Adrenal gland (tissue), 5 donors: ENCODE results near the gene DCDC2C.

Source experiments
- POLR2A ChIP-seq, 2 donors: fragments of 450-650 bp; IDR thresholded peaks; one replicate each; pipeline ENCODE4 v1.6.1; 2017; ENCODE audit warnings: antibody characterized with exemption in 2 of 2, mild to moderate bottlenecking in 2 of 2, moderate library complexity in 1 of 2
- TF ChIP-seq, protein P1 (sequence below), 6 experiments: fragments of 450-650 bp in 4 of 6; fragments of 200-600 bp in 2 of 6; sonication (generic) in 1 of 6; IDR thresholded peaks; 1 replicate in 5 of 6; 2 replicates in 1 of 6; pipeline versions ENCODE4 v1.5.1 to v1.8.0; 2016 to 2021; ENCODE audit warnings: antibody characterized with exemption in 6 of 6, mild to moderate bottlenecking in 2 of 6, moderate library complexity in 1 of 6
- donor health status: DM: no; HTN: no; CAD: no.

DNA sequence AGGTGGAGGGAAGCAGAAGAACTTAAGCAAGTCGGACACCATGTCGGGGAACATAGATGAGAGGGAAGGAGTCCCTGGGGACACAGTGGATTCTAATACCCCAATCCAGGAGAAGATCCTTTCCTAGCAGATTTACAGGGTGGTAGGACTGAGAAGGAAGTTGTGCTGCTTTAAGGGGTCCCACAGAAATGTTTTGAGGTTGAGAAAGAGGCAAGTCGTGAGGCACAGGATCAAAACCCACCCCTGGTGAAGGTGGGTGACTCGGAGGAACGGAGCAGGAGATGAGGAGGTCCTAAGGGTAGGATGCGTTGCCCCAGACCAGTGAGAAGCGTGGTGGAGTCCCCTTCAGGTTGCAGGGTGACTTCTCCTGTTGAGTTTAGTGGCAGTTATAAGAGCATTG is 32.7 kb downstream of the DCDC2C start:
- TF ChIP-seq, protein P1, sequence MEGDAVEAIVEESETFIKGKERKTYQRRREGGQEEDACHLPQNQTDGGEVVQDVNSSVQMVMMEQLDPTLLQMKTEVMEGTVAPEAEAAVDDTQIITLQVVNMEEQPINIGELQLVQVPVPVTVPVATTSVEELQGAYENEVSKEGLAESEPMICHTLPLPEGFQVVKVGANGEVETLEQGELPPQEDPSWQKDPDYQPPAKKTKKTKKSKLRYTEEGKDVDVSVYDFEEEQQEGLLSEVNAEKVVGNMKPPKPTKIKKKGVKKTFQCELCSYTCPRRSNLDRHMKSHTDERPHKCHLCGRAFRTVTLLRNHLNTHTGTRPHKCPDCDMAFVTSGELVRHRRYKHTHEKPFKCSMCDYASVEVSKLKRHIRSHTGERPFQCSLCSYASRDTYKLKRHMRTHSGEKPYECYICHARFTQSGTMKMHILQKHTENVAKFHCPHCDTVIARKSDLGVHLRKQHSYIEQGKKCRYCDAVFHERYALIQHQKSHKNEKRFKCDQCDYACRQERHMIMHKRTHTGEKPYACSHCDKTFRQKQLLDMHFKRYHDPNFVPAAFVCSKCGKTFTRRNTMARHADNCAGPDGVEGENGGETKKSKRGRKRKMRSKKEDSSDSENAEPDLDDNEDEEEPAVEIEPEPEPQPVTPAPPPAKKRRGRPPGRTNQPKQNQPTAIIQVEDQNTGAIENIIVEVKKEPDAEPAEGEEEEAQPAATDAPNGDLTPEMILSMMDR (IDR thresholded peaks at IDR 0.05), result no peak
- no peak for TF ChIP-seq POLR2A (IDR thresholded peaks at IDR 0.05)
